H1 (cell line): ENCODE results near the gene ACYP2. TPM values are rescaled to one million over a fixed set of nuclear protein-coding genes. Genes with fewer than 3 reads are reported as not detected.

Source experiments
- CTCF ChIA-PET: fragments of 300-600 bp; sonication (Branson Sonifier 250); formaldehyde crosslinking; loops from one replicate; lab custom pipeline; 2021; ENCODE audit not compliant: partially characterized antibody; lab: Charles Lee
- POLR2A ChIA-PET: fragments of 300-600 bp; sonication (Branson Sonifier 250); formaldehyde crosslinking; loops from one replicate; lab custom pipeline; 2021; ENCODE audit warnings: inconsistent platforms; ENCODE audit not compliant: partially characterized antibody; lab: Charles Lee
- DNase-seq, 2 experiments: peaks; one replicate each; pipeline versions ENCODE4 v3.0.0 to v3.0.0-alpha.2; 2010 to 2022; ENCODE audit warnings: low spot score in 2 of 2, low read depth in 1 of 2, mixed read lengths in 1 of 2
- FAIRE-seq: peaks from 2 replicates; lab custom pipeline; 2011; peaks lifted over from hg19 to GRCh38; lab: Jason Lieb, UNC
- H2AFZ ChIP-seq: 2 replicates; pipeline ENCODE4 v1.8.1; 2012; ENCODE audit warnings: low read length, inconsistent platforms
- H2AK5ac ChIP-seq: 2 replicates; pipeline ENCODE4 v1.6.1; 2013; ENCODE audit warnings: low read depth, low read length
- H2BK120ac ChIP-seq: replicated peaks from 2 replicates; pipeline ENCODE3; 2013; ENCODE audit warnings: low read depth, low read length, inconsistent platforms
- H2BK12ac ChIP-seq: 2 replicates; pipeline ENCODE4 v1.6.1; 2013; ENCODE audit warnings: low read depth, low read length
- H2BK15ac ChIP-seq: 2 replicates; pipeline ENCODE4 v1.6.1; 2013; ENCODE audit warnings: low read length
- H2BK20ac ChIP-seq: 2 replicates; pipeline ENCODE4 v1.6.1; 2013; ENCODE audit warnings: low read length
- H2BK5ac ChIP-seq: 2 replicates; pipeline ENCODE4 v1.6.1; 2013; ENCODE audit warnings: low read depth, low read length
- H3K14ac ChIP-seq: 2 replicates; pipeline ENCODE4 v1.6.1; 2013; ENCODE audit warnings: inconsistent platforms; ENCODE audit not compliant: insufficient read length
- H3K18ac ChIP-seq: 2 replicates; pipeline ENCODE4 v1.6.1; 2013; ENCODE audit warnings: low read length; ENCODE audit errors: extremely low read depth
- H3K23ac ChIP-seq: 2 replicates; pipeline ENCODE4 v1.6.1; 2013; ENCODE audit warnings: inconsistent platforms; ENCODE audit not compliant: insufficient read length
- H3K23me2 ChIP-seq: 2 replicates; pipeline ENCODE4 v1.6.1; 2013; ENCODE audit warnings: low read depth, low read length
- H3K27ac ChIP-seq: 2 replicates; pipeline ENCODE4 v1.6.1; 2011; ENCODE audit warnings: low read depth, low read length, inconsistent platforms
- H3K27me3 ChIP-seq, 4 experiments: replicated peaks in 1 of 4; 1 replicate in 1 of 4; 2 replicates in 3 of 4; pipeline versions ENCODE4 v1.6.1 to v1.8.1; 2011 to 2013; ENCODE audit warnings: low read length in 3 of 4, mild to moderate bottlenecking in 3 of 4, inconsistent platforms in 2 of 4, mixed read lengths in 2 of 4, moderate library complexity in 1 of 4; ENCODE audit not compliant: control insufficient read depth in 3 of 4, insufficient read depth in 3 of 4; ENCODE audit errors: extremely low read depth in 1 of 4
- H3K36me3 ChIP-seq, 4 experiments: 2 replicates each; pipeline versions ENCODE4 v1.6.1 to v1.8.1; 2011 to 2013; ENCODE audit warnings: mild to moderate bottlenecking in 4 of 4, low read length in 3 of 4, moderate library complexity in 2 of 4, control low read depth in 1 of 4, inconsistent platforms in 1 of 4; ENCODE audit not compliant: insufficient read depth in 4 of 4, control insufficient read depth in 2 of 4
- H3K4ac ChIP-seq: replicated peaks from 2 replicates; pipeline ENCODE3; 2013; ENCODE audit warnings: low read length, low read depth, mixed read lengths, inconsistent platforms; ENCODE audit not compliant: insufficient read length
- H3K4me1 ChIP-seq, 4 experiments: replicated peaks in 1 of 4; 1 replicate in 1 of 4; 2 replicates in 3 of 4; pipeline versions ENCODE4 v1.6.1 to v1.8.1; 2011 to 2013; ENCODE audit warnings: low read length in 3 of 4, inconsistent platforms in 2 of 4, mixed read lengths in 1 of 4; ENCODE audit not compliant: insufficient read depth in 4 of 4, control insufficient read depth in 3 of 4
- H3K4me2 ChIP-seq, 2 experiments: 2 replicates each; pipeline versions ENCODE4 v1.6.1 to v1.8.1; 2011 to 2013; ENCODE audit warnings: low read depth in 2 of 2, low read length in 2 of 2, control low read depth in 1 of 2, inconsistent platforms in 1 of 2, mild to moderate bottlenecking in 1 of 2; ENCODE audit not compliant: insufficient read depth in 1 of 2
- H3K4me3 ChIP-seq, 4 experiments: fragments of 200-600, 300-600 bp in 1 of 4; sonication (generic), shearing (Covaris generic), sonication (Bioruptor Twin) in 1 of 4; 2 replicates each; pipeline versions ENCODE4 v1.5.1 to v1.8.1; 2011 to 2016; ENCODE audit warnings: low read length in 4 of 4, low read depth in 3 of 4, control low read depth in 2 of 4, inconsistent platforms in 2 of 4, mild to moderate bottlenecking in 2 of 4, mixed read lengths in 1 of 4, moderate library complexity in 1 of 4; ENCODE audit not compliant: insufficient read depth in 2 of 4; ENCODE audit errors: extremely low read depth in 1 of 4
- H3K56ac ChIP-seq: replicated peaks from 2 replicates; pipeline ENCODE3; 2013; ENCODE audit warnings: low read depth, mild to moderate bottlenecking, mixed read lengths, low read length, inconsistent platforms; ENCODE audit not compliant: insufficient read length
- H3K79me1 ChIP-seq: 2 replicates; pipeline ENCODE4 v1.6.1; 2013; ENCODE audit warnings: low read depth, low read length, control low read depth
- H3K79me2 ChIP-seq, 2 experiments: 2 replicates each; pipeline versions ENCODE4 v1.6.1 to v1.8.1; 2012 to 2013; ENCODE audit warnings: low read length in 2 of 2, mild to moderate bottlenecking in 2 of 2, inconsistent platforms in 1 of 2; ENCODE audit not compliant: insufficient read depth in 2 of 2, control insufficient read depth in 1 of 2
- H3K9ac ChIP-seq, 4 experiments: replicated peaks in 1 of 4; 1 replicate in 1 of 4; 2 replicates in 3 of 4; pipeline versions ENCODE4 v1.6.1 to v1.8.1; 2011 to 2013; ENCODE audit warnings: low read depth in 3 of 4, low read length in 3 of 4, control low read depth in 2 of 4, mild to moderate bottlenecking in 2 of 4, moderate library complexity in 2 of 4, inconsistent platforms in 1 of 4; ENCODE audit errors: extremely low read depth in 1 of 4
- H3K9me3 ChIP-seq, 2 experiments: 2 replicates each; pipeline versions ENCODE4 v1.6.1 to v1.8.1; 2012 to 2013; ENCODE audit warnings: mild to moderate bottlenecking in 2 of 2, moderate library complexity in 2 of 2, control low read depth in 1 of 2, inconsistent platforms in 1 of 2, low read depth in 1 of 2, low read length in 1 of 2, mixed read lengths in 1 of 2; ENCODE audit not compliant: insufficient read depth in 2 of 2
- H4K20me1 ChIP-seq, 2 experiments: replicated peaks in 1 of 2; 2 replicates each; pipeline versions ENCODE3 to v1.8.1; 2011 to 2013; ENCODE audit warnings: inconsistent platforms in 2 of 2, low read length in 2 of 2, mild to moderate bottlenecking in 1 of 2; ENCODE audit not compliant: insufficient read depth in 2 of 2, control insufficient read depth in 1 of 2
- H4K5ac ChIP-seq: 2 replicates; pipeline ENCODE4 v1.6.1; 2013; ENCODE audit warnings: low read length, low read depth, mixed read lengths, inconsistent platforms; ENCODE audit not compliant: insufficient read length
- H4K8ac ChIP-seq: 2 replicates; pipeline ENCODE4 v1.8.0; 2013; ENCODE audit warnings: mild to moderate bottlenecking, moderate library complexity, low read length, inconsistent platforms; ENCODE audit not compliant: insufficient read depth; ENCODE audit errors: extremely low read depth
- H4K91ac ChIP-seq: replicated peaks from 2 replicates; pipeline ENCODE3; 2013; ENCODE audit warnings: low read length, mixed read lengths, inconsistent platforms; ENCODE audit not compliant: insufficient read length
- CBX5 ChIP-seq: fragments of 300-800, 300-1000 bp; sonication (generic); IDR thresholded peaks from 2 replicates; pipeline ENCODE4 v1.7.1; 2016; ENCODE audit warnings: antibody characterized with exemption, low read length, low read depth
- EGR1 ChIP-seq: IDR thresholded peaks from 2 replicates; pipeline ENCODE4 v1.6.1; 2011; ENCODE audit warnings: low read depth, low read length, borderline replicate concordance
- GTF2F1 ChIP-seq: IDR thresholded peaks from 2 replicates; pipeline ENCODE4 v1.6.1; 2012; ENCODE audit warnings: low read depth, low read length, improper control_type of control experiment, borderline replicate concordance
- KDM1A ChIP-seq: fragments of 200-600, 300-600 bp; sonication (generic); IDR thresholded peaks from 2 replicates; pipeline ENCODE4 v1.7.1; 2016; ENCODE audit warnings: mild to moderate bottlenecking, low read length, borderline replicate concordance
- KDM5A ChIP-seq: fragments of 200-600 bp; IDR thresholded peaks from 2 replicates; pipeline ENCODE4 v1.7.1; 2012; ENCODE audit warnings: mild to moderate bottlenecking, low read length, inconsistent platforms, mixed read lengths
- RAD21 ChIP-seq, 2 experiments: IDR thresholded peaks in 1 of 2; conservative IDR thresholded peaks in 1 of 2; 2 replicates each; pipeline ENCODE4 v1.6.1; 2011; ENCODE audit warnings: low read depth in 2 of 2, low read length in 2 of 2, improper control_type of control experiment in 1 of 2, inconsistent platforms in 1 of 2, mild to moderate bottlenecking in 1 of 2, moderate library complexity in 1 of 2
- RBBP5 ChIP-seq: IDR thresholded peaks from 2 replicates; pipeline ENCODE4 v1.7.1; 2012; ENCODE audit warnings: low read depth, mild to moderate bottlenecking, inconsistent platforms, low read length, moderate library complexity, borderline replicate concordance
- RNF2 ChIP-seq: fragments of 200-900, 300-1000 bp; sonication (generic); IDR thresholded peaks from 2 replicates; pipeline ENCODE4 v1.7.1; 2016; ENCODE audit warnings: borderline replicate concordance, low read depth, mild to moderate bottlenecking, antibody characterized with exemption, low read length; ENCODE audit not compliant: poor library complexity, severe bottlenecking; ENCODE audit errors: missing control alignments
- SIRT6 ChIP-seq: IDR thresholded peaks from one replicate; pipeline ENCODE4 v1.7.1; 2012; ENCODE audit warnings: low read length, inconsistent platforms
- WGBS, 2 experiments: shearing (Covaris generic) in 1 of 2; methylation state at CpG; one replicate each; pipeline versions ENCODE4 v1.1.6 to v1.1.7; 2013 to 2015; ENCODE audit warnings: low lambda C conversion rate in 2 of 2, mixed read lengths in 2 of 2, inconsistent platforms in 1 of 2, low coverage in 1 of 2, missing lambda C conversion rate in 1 of 2; ENCODE audit not compliant: insufficient replicate concordance in 2 of 2, insufficient coverage in 1 of 2, insufficient read length in 1 of 2; ENCODE audit errors: extremely low coverage in 1 of 2, missing lambda C conversion rate in 1 of 2; 5-methylcytosine and 5-hydroxymethylcytosine counted together
- polyA plus RNA-seq, 7 experiments: library from polyadenylated mRNA; depleted of rRNA in 3 of 7; stranded (reverse) in 5 of 7; unstranded in 2 of 7; fragments of >200 nt in 5 of 7; fragments of 200-250 nt in 2 of 7; gene quantifications; 1 replicate in 5 of 7; 2 replicates in 1 of 7; 4 replicates in 1 of 7; pipeline versions ENCODE4 v1.2.1 to v1.2.3, GENCODE V29; 2011 to 2013; ENCODE audit warnings: missing spikeins in 2 of 7, mixed read lengths in 2 of 7
- total RNA-seq: library from RNA; stranded (reverse); fragmentation: NEBNext Ultra II Directional; extraction: Animal tissue kit (Norgen Biotek cat#: 25700); gene quantifications from 2 replicates; pipeline ENCODE4 v1.2.1, GENCODE V29; 2021
- TF ChIP-seq, protein P1 (sequence below): IDR thresholded peaks from 2 replicates; pipeline ENCODE4 v1.6.1; 2011; ENCODE audit warnings: low read length, improper control_type of control experiment

ACYP2 gene
- total and polyA plus RNA-seq, 2 of the 8 experiments (the other 6 are each of a cell fraction or from before 2014, with no cell fraction given), result 3.4 to 4.4 TPM

- Histone ChIP-seq H3K23ac (no peak overlapping the region), H4K91ac (no peak overlapping the region), H4K5ac (no peak overlapping the region), H2BK5ac (no peak overlapping the region), H3K14ac (no peak overlapping the region), H3K4me3 (no peak overlapping the region), H4K20me1 (no peaks in the 10 kb centered on the region), H4K8ac (no peak overlapping the region), H3K27ac (no peak overlapping the region), H3K4me2 (no peak overlapping the region), H2BK20ac (no peak overlapping the region), H3K9ac (no peak overlapping the region), H3K79me2 (no peaks in the 10 kb centered on the region), H3K79me1 (no peaks in the 10 kb centered on the region), H2AFZ (no peak overlapping the region), H3K36me3 (no peaks in the 10 kb centered on the region), H2BK120ac (no peak overlapping the region), H3K18ac (no peak overlapping the region), H3K56ac (no peak overlapping the region), H3K23me2 (no peaks in the 10 kb centered on the region), H2BK15ac (no peak overlapping the region), H3K4ac (no peak overlapping the region), H3K4me1 (no peaks in the 10 kb centered on the region), H3K9me3 (no peaks in the 10 kb centered on the region), H2BK12ac (no peak overlapping the region), H3K27me3 (no peaks in the 10 kb centered on the region), H2AK5ac (no peak overlapping the region)
- WGBS, 2 experiments, result 93% methylated on average over 4 of the region's 4 CpGs; no CpG with 5 or more reads in 1 of the 2 experiments
- POLR2A ChIA-PET, result no interaction called here
- TF ChIP-seq GTF2F1 (no peak), CBX5 (no peak), KDM1A (no peak), RNF2 (no peak), EGR1 (no peak), KDM5A (no peak), RAD21 (IDR thresholded peaks at IDR 0.05 in 1 of 2, conservative IDR thresholded peaks at IDR 0.05 in 1 of 2; ENCODE audit: low read depth in 2 of 2, low read length in 2 of 2) (no peak), RBBP5 (no peak), SIRT6 (no peak)
- TF ChIP-seq, protein P1, sequence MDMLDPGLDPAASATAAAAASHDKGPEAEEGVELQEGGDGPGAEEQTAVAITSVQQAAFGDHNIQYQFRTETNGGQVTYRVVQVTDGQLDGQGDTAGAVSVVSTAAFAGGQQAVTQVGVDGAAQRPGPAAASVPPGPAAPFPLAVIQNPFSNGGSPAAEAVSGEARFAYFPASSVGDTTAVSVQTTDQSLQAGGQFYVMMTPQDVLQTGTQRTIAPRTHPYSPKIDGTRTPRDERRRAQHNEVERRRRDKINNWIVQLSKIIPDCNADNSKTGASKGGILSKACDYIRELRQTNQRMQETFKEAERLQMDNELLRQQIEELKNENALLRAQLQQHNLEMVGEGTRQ, result no peak
- DNase-seq (no peak), FAIRE-seq (no peak)
- CTCF ChIA-PET, result interaction anchor here (0.8 to 1.2 kb wide), 2 partner anchors 32 to 362 kb away, joined by 3 read pairs; no protein-coding TSS in a partner anchor
Measured at GRCh38 chr2:54139210-54139609, 23.8 kb downstream of the ACYP2 start.
